WERI-Rb-1 (cell line): ENCODE measurements around the gene OPN4.

ENCODE experiments used
- DNase-seq: peaks from one replicate; pipeline ENCODE4 v3.0.0-alpha.2; 2020
- H3K27ac ChIP-seq: fragments of 250-450 bp; sonication (Bioruptor Pico); 2 replicates; pipeline ENCODE4 v1.5.1; 2020; ENCODE audit warnings: mild to moderate bottlenecking, moderate library complexity
- H3K27me3 ChIP-seq: fragments of 250-450 bp; sonication (Bioruptor Pico); 2 replicates; pipeline ENCODE4 v1.5.1; 2021; ENCODE audit warnings: mild to moderate bottlenecking, low read depth, moderate library complexity; ENCODE audit not compliant: insufficient read depth, severe bottlenecking
- H3K36me3 ChIP-seq: fragments of 250-450 bp; sonication (Bioruptor Pico); 2 replicates; pipeline ENCODE4 v1.5.1; 2020; ENCODE audit warnings: mild to moderate bottlenecking, moderate library complexity
- H3K4me3 ChIP-seq: 2 replicates; pipeline ENCODE4 v1.5.1; 2011; ENCODE audit warnings: low read depth, mild to moderate bottlenecking, control low read depth, low read length
- H3K9me3 ChIP-seq: fragments of 250-450 bp; sonication (Bioruptor Pico); 2 replicates; pipeline ENCODE4 v1.5.1; 2021; ENCODE audit warnings: mild to moderate bottlenecking, moderate library complexity; ENCODE audit not compliant: severe bottlenecking
- CTCF ChIP-seq: IDR thresholded peaks from 2 replicates; pipeline ENCODE4 v1.5.1; 2011; ENCODE audit warnings: low read depth, mild to moderate bottlenecking, control low read depth, inconsistent platforms, low read length

OPN4 gene

GRCh38 chr10:86670876-86671275, 16.5 kb downstream of the OPN4 start:
- Histone ChIP-seq H3K36me3 (no peaks in the 10 kb centered on the region), H3K4me3 (no peak overlapping the region), H3K27me3 (no peaks in the 10 kb centered on the region), H3K27ac (no peak overlapping the region), H3K9me3 (no peaks in the 10 kb centered on the region)
- no peak for DNase-seq
- TF ChIP-seq CTCF, result no peak

DNA sequence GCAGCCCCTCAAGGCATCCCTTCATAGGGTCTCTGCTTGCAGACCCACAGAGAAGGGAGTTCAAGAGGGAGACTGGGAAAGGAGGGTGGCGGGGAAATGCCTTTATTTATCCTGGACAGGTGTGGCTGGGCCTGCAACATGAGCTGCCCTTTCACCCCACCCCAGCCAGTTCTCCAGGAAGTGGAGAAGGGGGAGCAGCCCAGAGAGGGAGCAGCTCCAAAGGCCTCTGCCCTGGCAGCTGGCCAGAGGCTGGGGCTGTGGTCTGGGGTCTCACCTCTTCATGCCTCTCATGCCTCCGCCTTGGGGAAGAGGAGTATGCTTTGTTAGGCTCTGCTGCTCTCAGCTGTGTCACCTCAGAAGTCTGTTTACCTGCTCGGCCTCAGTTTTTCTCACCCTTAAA, 17.1 kb downstream of the OPN4 start:
- TF ChIP-seq CTCF, result no peak
- Histone ChIP-seq H3K9me3 (no peaks in the 10 kb centered on the region), H3K27me3 (no peaks in the 10 kb centered on the region), H3K4me3 (no peak overlapping the region), H3K36me3 (no peaks in the 10 kb centered on the region), H3K27ac (no peak overlapping the region)
- DNase-seq, result no peak

- H3K4me3 ChIP-seq, result no peak overlapping the region
- H3K9me3 ChIP-seq, result no peaks in the 10 kb centered on the region
- TF ChIP-seq CTCF, result no peak
- peak overlapping the region; percentile 85 for H3K27ac ChIP-seq
- no peak for DNase-seq
- no peaks in the 10 kb centered on the region for H3K36me3 ChIP-seq
- no peaks in the 10 kb centered on the region for H3K27me3 ChIP-seq
These were observed 17.8 kb downstream of the OPN4 start for GRCh38 chr10:86671985-86672710.

GRCh38 chr10:86673216-86673826, 19.0 kb downstream of the OPN4 start:
- Histone ChIP-seq H3K36me3 (no peaks in the 10 kb centered on the region), H3K4me3 (no peak overlapping the region), H3K9me3 (no peaks in the 10 kb centered on the region), H3K27ac (peak overlapping the region; percentile 85), H3K27me3 (no peaks in the 10 kb centered on the region)
- no peak for TF ChIP-seq CTCF
- DNase-seq, result peak; percentile 57

DNA sequence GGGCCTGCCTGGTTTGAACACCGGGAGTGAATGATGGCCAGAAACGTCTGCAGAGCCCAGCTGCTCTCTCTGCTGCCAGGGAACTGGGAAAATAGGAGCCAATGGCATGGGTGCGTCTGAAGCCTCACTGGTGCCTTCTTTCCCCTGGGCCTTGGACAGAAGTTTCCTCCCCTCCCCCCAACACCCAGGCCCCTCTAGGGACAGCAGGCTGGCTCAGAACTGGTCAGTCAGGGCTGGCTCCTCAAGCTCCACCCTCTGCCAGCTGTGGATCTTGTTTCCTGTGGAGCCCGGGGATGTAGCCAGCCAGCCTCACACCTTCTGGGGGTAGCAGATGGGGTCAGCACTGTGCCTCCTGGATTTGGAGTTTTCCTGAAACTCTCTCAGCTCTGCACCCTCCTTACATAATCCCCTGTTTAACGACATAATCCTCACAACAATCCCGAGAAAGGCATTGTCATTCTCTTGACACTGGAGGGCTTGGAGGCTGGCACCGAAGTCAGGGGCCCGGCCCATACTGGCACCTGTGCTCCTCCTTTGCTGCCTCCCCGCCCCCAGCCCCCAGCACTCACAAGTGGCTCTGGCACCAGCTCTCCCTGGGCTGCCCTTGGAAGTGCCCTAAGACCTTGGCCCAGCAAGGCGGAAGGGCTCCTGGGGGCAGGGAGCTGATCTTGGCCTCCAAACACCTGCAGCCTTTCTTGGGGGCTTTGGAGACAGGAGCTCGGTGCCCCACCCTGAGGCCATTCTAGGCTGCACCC, 19.7 kb downstream of the OPN4 start:
- Histone ChIP-seq H3K27me3 (no peaks in the 10 kb centered on the region), H3K27ac (peak overlapping the region; percentile 85), H3K4me3 (no peak overlapping the region), H3K9me3 (no peaks in the 10 kb centered on the region), H3K36me3 (no peaks in the 10 kb centered on the region)
- no peak for TF ChIP-seq CTCF
- DNase-seq, result peak; percentile 91
